K562 (cell line): ENCODE data around the gene SPEG. TPM values are rescaled to one million over a fixed set of nuclear protein-coding genes. Genes with fewer than 3 reads are reported as not detected.

Experiments used
- CBX2 ChIP-seq: fragments of 200-600 bp; sonication (generic); IDR thresholded peaks from one replicate; pipeline ENCODE4 v1.6.1; 2012; ENCODE audit warnings: mild to moderate bottlenecking, low read length, inconsistent platforms; ENCODE audit not compliant: insufficient read depth, poor library complexity, severe bottlenecking
- FOXM1 ChIP-seq, 2 experiments: fragments of 450-650 bp in 1 of 2; sonication (generic) in 1 of 2; formaldehyde crosslinking in 1 of 2; IDR thresholded peaks; 2 replicates each; pipeline versions ENCODE4 v1.6.1 to v1.9.0; 2017 to 2022; ENCODE audit warnings: low read depth in 2 of 2, mild to moderate bottlenecking in 2 of 2, missing genetic modification reagents in 1 of 2, moderate library complexity in 1 of 2
- KHSRP ChIP-seq: fragments of 450-650 bp; IDR thresholded peaks from 2 replicates; pipeline ENCODE4 v1.6.1; 2017
- KLF6 ChIP-seq: fragments of 250-450 bp; sonication (Bioruptor Pico); IDR thresholded peaks from 2 replicates; pipeline ENCODE4 v1.4.0; 2020; ENCODE audit warnings: mild to moderate bottlenecking, moderate library complexity, borderline replicate concordance
- MAFK ChIP-seq: IDR thresholded peaks from 2 replicates; pipeline ENCODE4 v1.6.1; 2011; ENCODE audit warnings: low read length, improper control_type of control experiment
- NKRF ChIP-seq: fragments of 450-650 bp; IDR thresholded peaks from 2 replicates; pipeline ENCODE4 v1.6.1; 2016; ENCODE audit warnings: borderline replicate concordance
- POLR3A ChIP-seq: IDR thresholded peaks from 2 replicates; pipeline ENCODE4 v1.6.1; 2011; ENCODE audit warnings: borderline replicate concordance, mild to moderate bottlenecking, moderate library complexity; ENCODE audit not compliant: insufficient read length, insufficient read depth; ENCODE audit errors: extremely low read depth
- PRDM10 ChIP-seq: fragments of 450-650 bp; IDR thresholded peaks from 2 replicates; pipeline ENCODE4 v1.6.1; 2018; ENCODE audit not compliant: partially characterized antibody
- RBM15 ChIP-seq: fragments of 200-400 bp; formaldehyde crosslinking; IDR thresholded peaks from 2 replicates; pipeline ENCODE4 v1.6.1; 2018; ENCODE audit warnings: mild to moderate bottlenecking, low read length, moderate library complexity; ENCODE audit not compliant: insufficient read depth
- SMARCA5 ChIP-seq: fragments of 450-650 bp; IDR thresholded peaks from 2 replicates; pipeline ENCODE4 v1.6.1; 2016
- SMARCB1 ChIP-seq: IDR thresholded peaks from 2 replicates; pipeline ENCODE4 v1.6.1; 2011; ENCODE audit warnings: improper control_type of control experiment, low read depth; ENCODE audit not compliant: insufficient read length
- SP2 ChIP-seq: IDR thresholded peaks from 2 replicates; pipeline ENCODE4 v1.6.1; 2011; ENCODE audit warnings: mild to moderate bottlenecking, low read depth, low read length, moderate library complexity; ENCODE audit not compliant: poor library complexity, severe bottlenecking; ENCODE audit errors: extremely low read depth
- SREBF2 ChIP-seq: sonication (generic); formaldehyde crosslinking; IDR thresholded peaks from 2 replicates; pipeline ENCODE4 v1.4.0; 2020; ENCODE audit warnings: mild to moderate bottlenecking, missing genetic modification reagents
- TRIM24 ChIP-seq, 2 experiments: fragments of 450-650 bp; IDR thresholded peaks; 2 replicates each; pipeline ENCODE4 v1.6.1; 2016
- ZNF57 ChIP-seq: fragments of 450-650 bp; formaldehyde crosslinking; IDR thresholded peaks from 2 replicates; pipeline ENCODE4 v1.4.0; 2020; ENCODE audit warnings: mild to moderate bottlenecking, moderate library complexity
- ZNF589 ChIP-seq: fragments of 200-800 bp; sonication (Bioruptor generic); IDR thresholded peaks from 2 replicates; pipeline ENCODE4 v1.6.1; 2016; ENCODE audit warnings: low read depth, missing genetic modification characterization, missing compliant biosample characterization
- ZNF592 ChIP-seq: fragments of 450-650 bp; IDR thresholded peaks from 2 replicates; pipeline ENCODE4 v1.6.1; 2017; ENCODE audit warnings: antibody characterized with exemption, mild to moderate bottlenecking
- polyA plus RNA-seq, 8 experiments: library from polyadenylated mRNA; depleted of rRNA in 4 of 8; stranded (reverse) in 5 of 8; unstranded in 3 of 8; fragments of >200 nt; fragmentation: Nextera tagmentation in 2 of 8; fragmentation: Illumina TruSeq in 1 of 8; extraction: Ambion mirVana in 2 of 8; extraction: Trizol in 1 of 8; gene quantifications; 2 replicates each; pipeline versions ENCODE4 v1.2.1 to v1.2.3, GENCODE V29; 2011 to 2014; ENCODE audit warnings: inconsistent platforms in 1 of 8, missing spikeins in 1 of 8
- total RNA-seq, 7 experiments: library from RNA; depleted of rRNA in 6 of 7; stranded (reverse); fragments of >200 nt in 6 of 7; fragmentation: Illumina TruSeq in 2 of 7; extraction: Trizol in 2 of 7; gene quantifications; 2 replicates each; pipeline versions ENCODE4 v1.2.1 to v1.2.3, GENCODE V29; 2011 to 2021; ENCODE audit warnings: low replicate concordance in 1 of 7

The SPEG gene
- total and polyA plus RNA-seq, 9 of the 15 experiments (the other 6 are each of a cell fraction or from before 2014, with no cell fraction given), result 0.49 to 8.7 (median 3.0) TPM

- TF ChIP-seq NKRF (peak; percentile 70; the same call in 1 of the 2 replicates), TRIM24 (IDR thresholded peaks at IDR 0.05) (peak; percentile 90 to 91), PRDM10 (peak; percentile 36), SMARCA5 (peak; percentile 41; the same call in 1 of the 2 replicates), RBM15 (no peak), SP2 (no peak), SREBF2 (CRISPR knock-in tag) (no peak), SMARCB1 (no peak), KLF6 (CRISPR knock-in tag) (no peak), POLR3A (no peak), ZNF589 (CRISPR knock-in tag) (peak; percentile 65; the same call in 1 of the 2 replicates), ZNF57 (CRISPR knock-in tag) (no peak), KHSRP (peak; percentile 72), ZNF592 (no peak; the same call in 1 of the 2 replicates), FOXM1 (IDR thresholded peaks at IDR 0.05; ENCODE audit: low read depth) (peak; percentile 83), FOXM1 (CRISPR knock-in tag; IDR thresholded peaks at IDR 0.05; ENCODE audit: low read depth) (no peak), MAFK (peak; percentile 16; the same call in 1 of the 2 replicates), CBX2 (no peak)
These were observed 75.3 kb downstream of the SPEG start (continued) for GRCh38 chr2:219509780-219510511.
